Measurements from ENCODE around the gene IRF2. TPM values are rescaled to one million over a fixed set of nuclear protein-coding genes. Genes with fewer than 3 reads are reported as not detected.

The IRF2 gene
- total RNA-seq: 10 to 100 TPM; 16.9 to 53.1 (median 28.9) TPM

DNA sequence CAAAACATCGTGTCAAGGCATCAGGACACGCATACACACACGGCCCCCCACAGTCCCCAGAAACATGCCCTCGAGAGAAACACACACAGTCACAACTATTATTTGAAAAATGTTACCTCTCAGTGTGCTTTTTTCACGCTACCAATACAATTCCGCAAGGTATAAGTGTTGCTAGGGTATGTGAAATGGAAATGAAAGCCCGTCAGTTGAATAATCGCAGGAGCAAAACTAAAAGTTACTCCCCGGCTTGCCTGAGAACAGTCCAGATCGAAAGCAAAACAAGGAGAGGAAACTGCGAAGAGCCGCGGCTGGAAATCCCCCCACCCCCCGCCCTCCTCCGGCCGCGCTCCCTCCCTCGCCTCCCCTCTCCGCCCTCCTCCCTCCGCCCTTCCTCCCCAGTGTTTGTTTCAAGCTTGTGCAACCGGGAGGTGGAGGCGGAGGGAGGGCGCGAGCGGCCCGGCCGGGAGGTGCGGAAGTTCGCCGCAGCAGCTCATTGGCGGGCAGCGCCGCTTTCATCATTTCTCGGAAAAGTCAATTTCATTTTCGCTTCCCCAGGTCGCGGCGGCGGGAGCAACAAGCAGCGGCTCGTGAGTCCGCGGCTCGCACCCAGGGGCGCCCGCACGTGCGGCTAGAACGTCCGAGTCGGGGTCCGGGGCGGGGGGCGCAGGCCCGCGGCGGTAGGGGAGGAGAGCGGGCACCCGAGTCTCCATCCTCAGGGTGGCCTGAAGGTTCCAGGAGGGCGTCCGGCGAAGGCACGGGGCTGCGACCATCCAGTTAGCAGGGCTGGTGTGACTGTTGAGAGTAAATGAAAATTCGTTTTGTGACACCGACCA, at the start of gene IRF2:
TSS of gene IRF2 (minus strand) at position 288 of the 833 bp plus-strand sequence. CDS start 45,486 bp downstream, outside the sequence.
- DNase-seq (ENCODE audit: low spot score): peak; percentile 81
- TF ChIP-seq, protein P1, sequence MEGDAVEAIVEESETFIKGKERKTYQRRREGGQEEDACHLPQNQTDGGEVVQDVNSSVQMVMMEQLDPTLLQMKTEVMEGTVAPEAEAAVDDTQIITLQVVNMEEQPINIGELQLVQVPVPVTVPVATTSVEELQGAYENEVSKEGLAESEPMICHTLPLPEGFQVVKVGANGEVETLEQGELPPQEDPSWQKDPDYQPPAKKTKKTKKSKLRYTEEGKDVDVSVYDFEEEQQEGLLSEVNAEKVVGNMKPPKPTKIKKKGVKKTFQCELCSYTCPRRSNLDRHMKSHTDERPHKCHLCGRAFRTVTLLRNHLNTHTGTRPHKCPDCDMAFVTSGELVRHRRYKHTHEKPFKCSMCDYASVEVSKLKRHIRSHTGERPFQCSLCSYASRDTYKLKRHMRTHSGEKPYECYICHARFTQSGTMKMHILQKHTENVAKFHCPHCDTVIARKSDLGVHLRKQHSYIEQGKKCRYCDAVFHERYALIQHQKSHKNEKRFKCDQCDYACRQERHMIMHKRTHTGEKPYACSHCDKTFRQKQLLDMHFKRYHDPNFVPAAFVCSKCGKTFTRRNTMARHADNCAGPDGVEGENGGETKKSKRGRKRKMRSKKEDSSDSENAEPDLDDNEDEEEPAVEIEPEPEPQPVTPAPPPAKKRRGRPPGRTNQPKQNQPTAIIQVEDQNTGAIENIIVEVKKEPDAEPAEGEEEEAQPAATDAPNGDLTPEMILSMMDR (IDR thresholded peaks at IDR 0.05): no peak
- ATAC-seq (ENCODE audit: low FRiP score): peak; percentile 89

DNA sequence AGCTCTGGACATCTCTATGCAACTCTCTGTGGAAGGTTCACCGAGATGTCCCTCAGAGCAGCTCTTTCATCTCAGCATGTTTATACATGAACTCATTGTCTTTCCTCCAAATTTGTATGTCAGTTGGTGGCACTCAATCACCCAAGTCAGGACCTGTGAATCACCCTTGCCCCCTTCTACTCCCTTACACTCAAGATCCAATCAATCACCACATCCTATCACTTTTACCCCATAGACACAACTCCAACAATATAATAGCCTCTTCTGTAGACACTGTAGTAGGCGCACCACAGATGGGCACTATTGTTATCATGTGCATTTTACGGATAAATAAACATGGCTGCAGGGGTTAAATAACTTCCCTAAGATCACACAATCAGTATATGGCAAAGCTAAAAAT, 41.3 kb upstream of the IRF2 start:
- TF ChIP-seq, protein P1 (IDR thresholded peaks at IDR 0.05): no peak
- ATAC-seq (ENCODE audit: low FRiP score) (no peak), DNase-seq (ENCODE audit: low spot score) (no peak)

DNA sequence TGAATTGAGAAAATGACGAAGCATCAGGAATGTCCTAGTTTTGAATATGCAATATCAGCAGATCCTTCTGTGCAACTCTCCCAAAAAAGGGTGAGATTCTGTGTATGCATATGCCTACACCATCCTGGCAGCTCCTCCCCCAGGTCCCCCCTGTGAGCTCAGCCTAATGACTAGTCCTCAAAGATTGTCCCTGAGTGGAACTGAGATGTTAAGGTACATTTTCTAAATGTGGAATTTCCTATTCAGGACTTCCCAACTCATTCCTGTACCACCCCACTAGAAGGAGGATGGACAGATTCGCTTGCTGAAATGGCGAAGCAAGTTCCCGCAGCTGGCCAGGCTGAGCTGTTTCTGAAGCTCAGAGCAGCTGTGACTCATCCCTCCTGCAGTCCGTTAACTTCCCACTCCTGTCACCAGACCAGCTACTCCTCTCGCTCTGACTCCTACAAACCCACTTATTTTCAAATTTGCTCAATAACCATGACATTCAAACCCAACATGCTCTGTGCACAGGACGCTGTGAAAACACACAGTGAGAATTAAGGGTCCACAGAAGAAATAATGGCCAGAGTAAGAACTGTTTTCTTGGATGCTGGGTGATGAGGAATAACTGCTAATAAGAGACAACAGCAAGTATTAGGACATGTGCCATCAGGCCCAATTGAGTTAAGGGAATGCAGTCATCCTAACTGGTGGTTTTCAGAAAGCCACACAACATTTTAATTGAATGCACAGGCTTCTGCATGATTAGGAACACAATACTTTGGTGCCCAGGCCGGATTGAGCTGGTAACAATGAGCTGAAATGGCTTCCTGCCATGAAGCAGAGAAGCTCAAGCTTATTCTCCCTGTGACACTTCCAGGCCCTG, 40.0 kb upstream of the IRF2 start:
- TF ChIP-seq, protein P1 (IDR thresholded peaks at IDR 0.05): no peak
- DNase-seq (ENCODE audit: low spot score): no peak
- ATAC-seq (ENCODE audit: low FRiP score): peak; percentile 95

DNA sequence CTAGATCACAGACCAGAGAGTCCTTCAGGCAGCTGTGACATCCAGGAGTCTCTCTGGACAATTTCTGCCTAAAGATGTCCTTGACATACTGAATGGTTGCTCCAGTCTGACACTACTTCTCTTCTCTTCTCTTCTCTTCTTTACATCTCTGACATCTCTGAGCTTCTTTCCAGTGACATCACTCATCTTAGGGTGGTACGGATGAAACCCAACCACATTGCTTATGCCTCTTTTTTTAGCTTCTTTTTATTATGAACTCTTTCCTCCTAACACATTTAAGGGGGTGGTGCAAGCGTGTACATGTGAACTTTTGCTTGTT, 39.4 kb upstream of the IRF2 start:
- TF ChIP-seq, protein P1 (IDR thresholded peaks at IDR 0.05): no peak
- ATAC-seq (ENCODE audit: low FRiP score) (no peak), DNase-seq (ENCODE audit: low spot score) (no peak)

DNA sequence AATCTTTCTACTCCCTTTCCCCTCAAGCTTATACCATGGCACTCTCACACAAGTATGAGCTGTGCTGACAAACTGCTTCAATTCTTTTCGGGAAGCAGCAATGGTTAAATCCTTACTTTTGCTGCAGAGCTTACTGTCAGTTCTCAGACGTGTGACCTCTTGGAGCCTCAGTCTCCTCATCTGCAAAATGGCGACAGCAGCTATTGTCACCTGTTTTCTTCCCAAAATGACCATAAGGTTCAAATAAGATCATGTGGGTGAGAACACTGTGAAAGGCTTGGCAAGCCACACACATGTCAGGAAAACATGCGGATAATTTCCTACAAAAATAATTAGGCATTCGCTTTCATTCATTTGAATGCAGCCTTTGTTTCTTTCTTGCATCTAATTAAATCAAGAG, 36.8 kb upstream of the IRF2 start:
- no peak for DNase-seq (ENCODE audit: low spot score)
- TF ChIP-seq, protein P1 (IDR thresholded peaks at IDR 0.05): no peak

DNA sequence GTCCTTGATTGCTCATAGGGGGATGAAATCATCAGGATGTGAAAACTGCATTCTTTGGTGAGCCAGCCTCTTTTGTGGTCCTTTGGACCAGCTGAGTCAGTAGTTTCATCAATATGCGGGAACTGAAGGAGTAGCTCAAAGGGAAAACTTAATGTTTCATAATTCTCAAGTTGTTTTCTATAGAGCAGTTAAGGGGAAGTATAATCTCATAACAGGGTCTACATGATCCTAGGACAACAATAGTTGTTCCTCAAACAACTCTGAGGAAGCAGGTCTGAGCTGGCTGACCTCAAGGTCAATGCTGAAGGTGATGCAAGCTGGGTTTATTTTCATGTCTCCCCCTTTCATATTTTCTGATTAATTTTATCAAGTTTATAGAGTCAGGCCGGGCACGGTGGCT, 36.1 kb upstream of the IRF2 start:
- ATAC-seq (ENCODE audit: low FRiP score): no peak

More for the DNA sequence above, 36.8 kb upstream of the IRF2 start:
- no peak for ATAC-seq (ENCODE audit: low FRiP score)

More for the DNA sequence above, 36.1 kb upstream of the IRF2 start:
- TF ChIP-seq, protein P1 (IDR thresholded peaks at IDR 0.05): no peak
- DNase-seq (ENCODE audit: low spot score): no peak

Data from omental fat pad (tissue), 4 donors.